HepG2 (cell line): ENCODE measurements around the gene GK. TPM values are rescaled to one million over a fixed set of nuclear protein-coding genes. Genes with fewer than 3 reads are reported as not detected.

Experiments
- CCAR2 ChIP-seq: fragments of 200-400 bp; formaldehyde crosslinking; optimal IDR thresholded peaks from 2 replicates; pipeline ENCODE3; 2018; ENCODE audit warnings: low read depth, mild to moderate bottlenecking, low read length, moderate library complexity
- CENPX ChIP-seq: sonication (generic); formaldehyde crosslinking; IDR thresholded peaks from 2 replicates; pipeline ENCODE4 v1.9.0; 2021; ENCODE audit warnings: mild to moderate bottlenecking, missing genetic modification reagents, moderate library complexity
- DMAP1 ChIP-seq: IDR thresholded peaks from 2 replicates; pipeline ENCODE4 v1.6.1; 2016
- FOXK2 ChIP-seq: fragments of 450-650 bp; IDR thresholded peaks from 2 replicates; pipeline ENCODE4 v1.6.1; 2016
- HINFP ChIP-seq: sonication (generic); formaldehyde crosslinking; IDR thresholded peaks from 2 replicates; pipeline ENCODE4 v1.4.0; 2020; ENCODE audit warnings: low read depth, mild to moderate bottlenecking, missing genetic modification reagents
- HNF4G ChIP-seq, 2 experiments: sonication (generic) in 1 of 2; formaldehyde crosslinking in 1 of 2; IDR thresholded peaks; 2 replicates each; pipeline versions ENCODE4 v1.4.0 to v1.6.1; 2011 to 2020; ENCODE audit warnings: borderline replicate concordance in 2 of 2, low read depth in 2 of 2, mild to moderate bottlenecking in 2 of 2, low read length in 1 of 2, missing genetic modification reagents in 1 of 2, moderate library complexity in 1 of 2
- HOXA5 ChIP-seq: sonication (generic); formaldehyde crosslinking; IDR thresholded peaks from 2 replicates; pipeline ENCODE4 v1.4.0; 2020; ENCODE audit warnings: missing genetic modification reagents
- KAT2B ChIP-seq: fragments of 150-350 bp; IDR thresholded peaks from 2 replicates; pipeline ENCODE4 v1.6.1; 2014; ENCODE audit warnings: low read depth, low read length, borderline replicate concordance
- KMT2B ChIP-seq: IDR thresholded peaks from 2 replicates; pipeline ENCODE4 v1.6.1; 2016; ENCODE audit warnings: missing genetic modification reagents, missing compliant biosample characterization
- MTA3 ChIP-seq: sonication (generic); formaldehyde crosslinking; IDR thresholded peaks from 2 replicates; pipeline ENCODE4 v1.4.0; 2020; ENCODE audit warnings: missing genetic modification reagents
- MXD4 ChIP-seq: IDR thresholded peaks from 2 replicates; pipeline ENCODE4 v1.6.1; 2016; ENCODE audit warnings: mild to moderate bottlenecking, missing biosample characterization, missing genetic modification reagents
- NCOA1 ChIP-seq: sonication (generic); formaldehyde crosslinking; IDR thresholded peaks from 2 replicates; pipeline ENCODE4 v1.9.0; 2021; ENCODE audit warnings: missing genetic modification reagents
- PHF21A ChIP-seq: sonication (generic); formaldehyde crosslinking; IDR thresholded peaks from 2 replicates; pipeline ENCODE4 v1.5.0; 2020; ENCODE audit warnings: mild to moderate bottlenecking, missing genetic modification reagents
- PRMT3 ChIP-seq: sonication (generic); formaldehyde crosslinking; IDR thresholded peaks from 2 replicates; pipeline ENCODE4 v1.8.1; 2022; ENCODE audit warnings: low read depth, mild to moderate bottlenecking, moderate library complexity, missing genetic modification reagents, borderline replicate concordance
- SUZ12 ChIP-seq: fragments of 150-350 bp; IDR thresholded peaks from 2 replicates; pipeline ENCODE4 v1.6.1; 2014; ENCODE audit warnings: low read depth, low read length
- ZIK1 ChIP-seq: sonication (generic); formaldehyde crosslinking; IDR thresholded peaks from 2 replicates; pipeline ENCODE4 v1.5.0; 2020; ENCODE audit warnings: mild to moderate bottlenecking, low read depth, missing genetic modification reagents, borderline replicate concordance
- ZMYM4 ChIP-seq: sonication (generic); formaldehyde crosslinking; IDR thresholded peaks from 2 replicates; pipeline ENCODE4 v1.8.1; 2023; ENCODE audit warnings: mild to moderate bottlenecking, missing genetic modification reagents
- ZNF24 ChIP-seq: fragments of 450-650 bp; IDR thresholded peaks from 2 replicates; pipeline ENCODE4 v1.6.1; 2017; ENCODE audit warnings: antibody characterized with exemption, mild to moderate bottlenecking
- ZNF383 ChIP-seq: sonication (generic); formaldehyde crosslinking; IDR thresholded peaks from 2 replicates; pipeline ENCODE4 v1.4.0; 2020; ENCODE audit warnings: missing genetic modification reagents, mild to moderate bottlenecking, borderline replicate concordance
- ZNF605 ChIP-seq: sonication (generic); formaldehyde crosslinking; IDR thresholded peaks from 2 replicates; pipeline ENCODE4 v1.8.0; 2022; ENCODE audit warnings: mild to moderate bottlenecking, missing genetic modification reagents
- ZNF644 ChIP-seq: IDR thresholded peaks from 2 replicates; pipeline ENCODE4 v1.6.1; 2016; ENCODE audit warnings: low read depth
- ZNF737 ChIP-seq: sonication (generic); formaldehyde crosslinking; IDR thresholded peaks from 2 replicates; pipeline ENCODE4 v1.5.0; 2020; ENCODE audit warnings: missing genetic modification reagents, mild to moderate bottlenecking, borderline replicate concordance
- ZNF740 ChIP-seq: sonication (generic); formaldehyde crosslinking; IDR thresholded peaks from 2 replicates; pipeline ENCODE4 v1.4.0; 2020; ENCODE audit warnings: missing genetic modification reagents
- ZNF768 ChIP-seq: sonication (generic); formaldehyde crosslinking; IDR thresholded peaks from 2 replicates; pipeline ENCODE4 v1.4.0; 2020; ENCODE audit warnings: missing genetic modification reagents
- ZNF891 ChIP-seq: sonication (generic); formaldehyde crosslinking; IDR thresholded peaks from 2 replicates; pipeline ENCODE4 v1.5.0; 2020; ENCODE audit warnings: mild to moderate bottlenecking, missing genetic modification reagents
- polyA plus RNA-seq, 8 experiments: library from polyadenylated mRNA; depleted of rRNA in 3 of 8; stranded (reverse) in 7 of 8; unstranded in 1 of 8; fragments of >200 nt; fragmentation: Illumina TruSeq in 4 of 8; extraction: Trizol in 4 of 8; gene quantifications; 2 replicates each; pipeline versions ENCODE4 v1.2.1 to v1.2.3, GENCODE V29; 2011 to 2016; ENCODE audit warnings: low read depth in 4 of 8, missing spikeins in 1 of 8, mixed read lengths in 1 of 8; ENCODE audit not compliant: insufficient read depth in 1 of 8
- total RNA-seq, 5 experiments: library from RNA; depleted of rRNA; stranded (reverse); fragments of >200 nt; fragmentation: Illumina TruSeq; extraction: Trizol; gene quantifications; 2 replicates each; pipeline ENCODE4 v1.2.3, GENCODE V29; 2016; ENCODE audit warnings: low read depth in 1 of 5
- TF ChIP-seq, protein P1 (sequence below): sonication (generic); formaldehyde crosslinking; IDR thresholded peaks from 2 replicates; pipeline ENCODE4 v1.8.1; 2023; ENCODE audit warnings: mild to moderate bottlenecking, missing genetic modification reagents
- TF ChIP-seq, protein P2 (sequence below): sonication (generic); formaldehyde crosslinking; IDR thresholded peaks from 2 replicates; pipeline ENCODE4 v1.4.0; 2020; ENCODE audit warnings: mild to moderate bottlenecking, missing genetic modification reagents, borderline replicate concordance

GK gene
- total and polyA plus RNA-seq, 2 of the 13 experiments (the other 11 are each of a cell fraction or from before 2014, with no cell fraction given), result 64.2 to 265 TPM

GRCh38 chrX:30649859-30650258, 3.4 kb upstream of the GK start (continued):
- TF ChIP-seq, protein P1, sequence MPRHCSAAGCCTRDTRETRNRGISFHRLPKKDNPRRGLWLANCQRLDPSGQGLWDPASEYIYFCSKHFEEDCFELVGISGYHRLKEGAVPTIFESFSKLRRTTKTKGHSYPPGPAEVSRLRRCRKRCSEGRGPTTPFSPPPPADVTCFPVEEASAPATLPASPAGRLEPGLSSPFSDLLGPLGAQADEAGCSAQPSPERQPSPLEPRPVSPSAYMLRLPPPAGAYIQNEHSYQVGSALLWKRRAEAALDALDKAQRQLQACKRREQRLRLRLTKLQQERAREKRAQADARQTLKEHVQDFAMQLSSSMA (CRISPR knock-in tag), result no peak
- TF ChIP-seq HNF4G (IDR thresholded peaks at IDR 0.05; ENCODE audit: borderline replicate concordance, low read depth, low read length) (peak; percentile 56; the same call in 1 of the 2 replicates), HNF4G (CRISPR knock-in tag; IDR thresholded peaks at IDR 0.05; ENCODE audit: borderline replicate concordance, low read depth) (no peak), ZNF740 (no peak), CENPX (CRISPR knock-in tag) (no peak), HOXA5 (CRISPR knock-in tag) (no peak), ZNF891 (no peak), PHF21A (CRISPR knock-in tag) (no peak), KMT2B (CRISPR knock-in tag) (no peak), ZMYM4 (no peak), ZNF383 (no peak), ZIK1 (CRISPR knock-in tag) (no peak), KAT2B (no peak), ZNF644 (CRISPR knock-in tag) (peak; percentile 25; the same call in 1 of the 2 replicates), ZNF737 (CRISPR knock-in tag) (no peak), MTA3 (CRISPR knock-in tag) (no peak), ZNF605 (no peak), DMAP1 (CRISPR knock-in tag) (no peak), ZNF768 (no peak), HINFP (no peak), NCOA1 (no peak), MXD4 (CRISPR knock-in tag) (no peak; the same call in 1 of the 2 replicates), SUZ12 (no peak), CCAR2 (no peak), FOXK2 (no peak), PRMT3 (CRISPR knock-in tag) (no peak), ZNF24 (no peak)
- TF ChIP-seq, protein P2, sequence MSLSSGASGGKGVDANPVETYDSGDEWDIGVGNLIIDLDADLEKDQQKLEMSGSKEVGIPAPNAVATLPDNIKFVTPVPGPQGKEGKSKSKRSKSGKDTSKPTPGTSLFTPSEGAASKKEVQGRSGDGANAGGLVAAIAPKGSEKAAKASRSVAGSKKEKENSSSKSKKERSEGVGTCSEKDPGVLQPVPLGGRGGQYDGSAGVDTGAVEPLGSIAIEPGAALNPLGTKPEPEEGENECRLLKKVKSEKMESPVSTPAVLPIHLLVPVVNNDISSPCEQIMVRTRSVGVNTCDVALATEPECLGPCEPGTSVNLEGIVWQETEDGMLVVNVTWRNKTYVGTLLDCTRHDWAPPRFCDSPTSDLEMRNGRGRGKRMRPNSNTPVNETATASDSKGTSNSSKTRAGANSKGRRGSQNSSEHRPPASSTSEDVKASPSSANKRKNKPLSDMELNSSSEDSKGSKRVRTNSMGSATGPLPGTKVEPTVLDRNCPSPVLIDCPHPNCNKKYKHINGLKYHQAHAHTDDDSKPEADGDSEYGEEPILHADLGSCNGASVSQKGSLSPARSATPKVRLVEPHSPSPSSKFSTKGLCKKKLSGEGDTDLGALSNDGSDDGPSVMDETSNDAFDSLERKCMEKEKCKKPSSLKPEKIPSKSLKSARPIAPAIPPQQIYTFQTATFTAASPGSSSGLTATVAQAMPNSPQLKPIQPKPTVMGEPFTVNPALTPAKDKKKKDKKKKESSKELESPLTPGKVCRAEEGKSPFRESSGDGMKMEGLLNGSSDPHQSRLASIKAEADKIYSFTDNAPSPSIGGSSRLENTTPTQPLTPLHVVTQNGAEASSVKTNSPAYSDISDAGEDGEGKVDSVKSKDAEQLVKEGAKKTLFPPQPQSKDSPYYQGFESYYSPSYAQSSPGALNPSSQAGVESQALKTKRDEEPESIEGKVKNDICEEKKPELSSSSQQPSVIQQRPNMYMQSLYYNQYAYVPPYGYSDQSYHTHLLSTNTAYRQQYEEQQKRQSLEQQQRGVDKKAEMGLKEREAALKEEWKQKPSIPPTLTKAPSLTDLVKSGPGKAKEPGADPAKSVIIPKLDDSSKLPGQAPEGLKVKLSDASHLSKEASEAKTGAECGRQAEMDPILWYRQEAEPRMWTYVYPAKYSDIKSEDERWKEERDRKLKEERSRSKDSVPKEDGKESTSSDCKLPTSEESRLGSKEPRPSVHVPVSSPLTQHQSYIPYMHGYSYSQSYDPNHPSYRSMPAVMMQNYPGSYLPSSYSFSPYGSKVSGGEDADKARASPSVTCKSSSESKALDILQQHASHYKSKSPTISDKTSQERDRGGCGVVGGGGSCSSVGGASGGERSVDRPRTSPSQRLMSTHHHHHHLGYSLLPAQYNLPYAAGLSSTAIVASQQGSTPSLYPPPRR (CRISPR knock-in tag), result no peak
